ENCODE results near the gene SNAP29. TPM values are rescaled to one million over a fixed set of nuclear protein-coding genes. Genes with fewer than 3 reads are reported as not detected.

The SNAP29 gene
- total and polyA plus RNA-seq, 3 donors from 2014 or later, result 41.8 to 127 (median 47.7) TPM

DNA sequence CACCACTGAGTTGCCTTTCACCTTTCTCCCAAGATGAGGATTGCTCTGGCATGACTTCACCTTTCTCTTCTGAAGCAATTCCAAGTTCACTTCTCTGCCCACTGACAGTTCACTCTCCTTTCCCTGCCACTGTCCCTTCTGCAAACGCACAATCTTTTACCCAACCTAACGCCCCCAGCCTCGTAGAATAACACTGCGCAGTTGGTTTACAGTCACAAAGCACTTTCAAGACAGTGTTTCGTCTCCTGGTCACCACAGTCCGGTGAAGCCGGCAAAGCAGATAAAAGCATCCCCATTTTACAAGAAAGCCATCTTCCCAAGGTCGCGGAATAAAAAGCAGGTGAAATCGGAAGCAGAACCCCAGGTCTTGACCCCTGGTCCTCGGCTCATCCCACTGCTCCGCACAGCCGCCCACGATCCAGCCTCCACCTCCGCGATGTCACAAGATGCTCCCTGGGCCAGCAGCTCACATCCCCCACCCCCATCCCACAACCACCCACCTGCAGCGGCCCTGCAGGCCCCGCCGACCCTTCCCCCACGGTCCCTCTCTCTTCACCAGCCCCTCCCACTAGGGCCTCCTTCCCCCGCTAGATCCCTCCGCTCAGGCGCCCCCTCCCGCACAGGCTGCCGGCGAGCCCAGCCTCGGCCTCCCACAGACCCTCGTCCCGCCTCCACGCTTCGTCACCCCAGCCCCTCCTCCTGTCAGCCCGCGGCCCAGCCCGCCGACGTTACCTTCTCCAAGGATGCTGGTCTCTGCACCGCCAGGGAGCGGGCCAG lies 781 bp upstream of the SNAP29 start:
- H3K36me3 ChIP-seq (ENCODE audit: low read depth, missing control alignments), result no peaks in the 10 kb centered on the region
- peak overlapping the region; percentile 81 to 91 for H3K27ac ChIP-seq
- no peak for TF ChIP-seq POLR2A (IDR thresholded peaks at IDR 0.05)
- TF ChIP-seq, protein P1, sequence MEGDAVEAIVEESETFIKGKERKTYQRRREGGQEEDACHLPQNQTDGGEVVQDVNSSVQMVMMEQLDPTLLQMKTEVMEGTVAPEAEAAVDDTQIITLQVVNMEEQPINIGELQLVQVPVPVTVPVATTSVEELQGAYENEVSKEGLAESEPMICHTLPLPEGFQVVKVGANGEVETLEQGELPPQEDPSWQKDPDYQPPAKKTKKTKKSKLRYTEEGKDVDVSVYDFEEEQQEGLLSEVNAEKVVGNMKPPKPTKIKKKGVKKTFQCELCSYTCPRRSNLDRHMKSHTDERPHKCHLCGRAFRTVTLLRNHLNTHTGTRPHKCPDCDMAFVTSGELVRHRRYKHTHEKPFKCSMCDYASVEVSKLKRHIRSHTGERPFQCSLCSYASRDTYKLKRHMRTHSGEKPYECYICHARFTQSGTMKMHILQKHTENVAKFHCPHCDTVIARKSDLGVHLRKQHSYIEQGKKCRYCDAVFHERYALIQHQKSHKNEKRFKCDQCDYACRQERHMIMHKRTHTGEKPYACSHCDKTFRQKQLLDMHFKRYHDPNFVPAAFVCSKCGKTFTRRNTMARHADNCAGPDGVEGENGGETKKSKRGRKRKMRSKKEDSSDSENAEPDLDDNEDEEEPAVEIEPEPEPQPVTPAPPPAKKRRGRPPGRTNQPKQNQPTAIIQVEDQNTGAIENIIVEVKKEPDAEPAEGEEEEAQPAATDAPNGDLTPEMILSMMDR (IDR thresholded peaks at IDR 0.05), result no peak
- WGBS, 2 donors, result 0 to 1% methylated on average over 33 to 38 of the region's 38 CpGs
- H3K27me3 ChIP-seq, result no peaks in the 10 kb centered on the region
- no peaks in the 10 kb centered on the region for H3K9me3 ChIP-seq
- intact Hi-C loops (cut with DNase I; ENCODE audit: low total_unique reads), result no loop called here
- peak overlapping the region; percentile 92 to 97 for H3K4me3 ChIP-seq
- peaks cover 25% of the 10 kb centered on the region for H3K4me1 ChIP-seq
- DNase-seq, result peak; percentile 89

GRCh38 chr22:20859615-20860014 lies 808 bp downstream of the SNAP29 start:
- no peak for TF ChIP-seq POLR2A (IDR thresholded peaks at IDR 0.05)
- TF ChIP-seq, protein P1 (IDR thresholded peaks at IDR 0.05), result no peak
- no peaks in the 10 kb centered on the region for H3K36me3 ChIP-seq (ENCODE audit: low read depth, missing control alignments)
- H3K27ac ChIP-seq, result peak overlapping the region in 1 of 2 donors; percentile 91
- H3K4me1 ChIP-seq, result peaks cover 23% of the 10 kb centered on the region
- intact Hi-C loops (cut with DNase I; ENCODE audit: low total_unique reads), result no loop called here
- WGBS, 2 donors, result 26 to 27% methylated on average over 8 of the region's 8 CpGs
- no peak for DNase-seq
- no peaks in the 10 kb centered on the region for H3K9me3 ChIP-seq
- no peaks in the 10 kb centered on the region for H3K27me3 ChIP-seq
- H3K4me3 ChIP-seq, result peak overlapping the region; percentile 92 to 97

- peaks cover 25% of the 10 kb centered on the region for H3K4me1 ChIP-seq
- WGBS, 2 donors, result 60 to 90% methylated on average over 2 of the region's 2 CpGs
These were observed 3.7 kb downstream of the SNAP29 start for GRCh38 chr22:20862540-20862939.

DNA sequence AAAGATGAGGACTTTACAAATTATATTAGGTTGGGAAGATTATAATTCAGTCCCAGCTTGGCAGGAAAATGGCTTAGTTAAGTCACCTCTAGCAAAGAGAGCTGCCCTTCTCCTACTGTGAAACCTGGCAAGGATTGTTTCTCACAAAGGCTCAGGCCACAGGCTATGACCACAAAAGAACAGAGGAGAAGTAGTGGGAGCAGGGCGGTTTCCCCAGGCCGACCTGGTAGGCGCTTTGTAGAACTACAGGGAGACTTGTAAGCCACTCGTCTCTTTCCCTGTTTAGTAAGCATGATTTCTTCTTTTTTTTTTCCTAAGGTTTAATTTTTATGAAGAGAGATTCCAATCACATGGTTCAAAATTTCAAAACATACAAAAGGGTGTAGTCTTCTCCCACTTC lies 4.6 kb downstream of the SNAP29 start:
- TF ChIP-seq, protein P1 (IDR thresholded peaks at IDR 0.05), result no peak
- no peak for TF ChIP-seq POLR2A (IDR thresholded peaks at IDR 0.05)
- WGBS, 2 donors, result 82 to 84% methylated on average over 4 of the region's 4 CpGs
- peaks cover 29% of the 10 kb centered on the region for H3K4me1 ChIP-seq
- no peak for DNase-seq
- H3K36me3 ChIP-seq (ENCODE audit: low read depth, missing control alignments), result no peaks in the 10 kb centered on the region
- no peak overlapping the region for H3K27ac ChIP-seq
- no peaks in the 10 kb centered on the region for H3K27me3 ChIP-seq
- no peak overlapping the region for H3K4me3 ChIP-seq
- no peaks in the 10 kb centered on the region for H3K9me3 ChIP-seq
- intact Hi-C loops (cut with DNase I; ENCODE audit: low total_unique reads), result no loop called here

More at GRCh38 chr22:20862540-20862939, 3.7 kb downstream of the SNAP29 start:
- H3K36me3 ChIP-seq (ENCODE audit: low read depth, missing control alignments), result no peaks in the 10 kb centered on the region
- intact Hi-C loops (cut with DNase I; ENCODE audit: low total_unique reads), result no loop called here
- no peaks in the 10 kb centered on the region for H3K9me3 ChIP-seq
- no peak for DNase-seq
- H3K4me3 ChIP-seq, result no peak overlapping the region
- H3K27ac ChIP-seq, result no peak overlapping the region
- no peaks in the 10 kb centered on the region for H3K27me3 ChIP-seq
- TF ChIP-seq POLR2A (IDR thresholded peaks at IDR 0.05), result no peak
- TF ChIP-seq, protein P1 (IDR thresholded peaks at IDR 0.05), result no peak

All from testis (tissue), 3 donors.